NCI-H69 (cell line): Measurements from ENCODE around the gene CDKN1A.
A peak's percentile ranks its signal among the peaks of the same experiment; 100 is the strongest.
"Not testable (repeated sequence)": the region's sequence is repeated elsewhere in the genome, so short reads cannot be mapped to it uniquely, and the experiment has no call there.

Experiments
- DNase-seq: peaks from one replicate; lab custom pipeline; 2025; lab: John Stamatoyannopoulos, UW

The CDKN1A gene

GRCh38 chr6:36695414-36695813 lies 16.9 kb downstream of the CDKN1A start:
- DNase-seq = no peak

- DNase-seq = no peak
Measured at GRCh38 chr6:36697481-36697903, 19.0 kb downstream of the CDKN1A start, which contains the start of gene RAB44. Gene RAB44, plus strand, starts transcription at chr6:36697826. Its CDS starts 6,410 bp downstream, at chr6:36704236.

DNA sequence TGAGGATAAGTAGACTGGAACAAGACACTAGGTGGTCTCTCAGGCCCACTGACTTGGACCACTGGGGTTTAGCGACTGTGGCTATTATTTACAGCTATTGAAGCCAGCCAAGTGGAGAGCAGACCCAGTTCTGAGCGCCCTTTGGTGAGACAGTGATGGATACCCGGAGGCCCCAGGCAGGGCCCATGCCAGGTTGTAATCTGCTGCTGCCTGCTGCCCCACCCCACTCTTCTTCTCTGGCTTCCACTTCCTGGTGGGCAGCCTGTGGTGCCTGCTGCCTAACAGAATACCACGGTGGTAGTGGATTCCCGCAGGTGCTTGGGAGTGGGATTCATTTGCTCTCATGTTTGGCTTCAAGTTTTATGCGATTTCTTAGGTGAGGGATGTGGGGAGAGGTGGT lies 19.7 kb downstream of the CDKN1A start:
- no peak for DNase-seq

DNA sequence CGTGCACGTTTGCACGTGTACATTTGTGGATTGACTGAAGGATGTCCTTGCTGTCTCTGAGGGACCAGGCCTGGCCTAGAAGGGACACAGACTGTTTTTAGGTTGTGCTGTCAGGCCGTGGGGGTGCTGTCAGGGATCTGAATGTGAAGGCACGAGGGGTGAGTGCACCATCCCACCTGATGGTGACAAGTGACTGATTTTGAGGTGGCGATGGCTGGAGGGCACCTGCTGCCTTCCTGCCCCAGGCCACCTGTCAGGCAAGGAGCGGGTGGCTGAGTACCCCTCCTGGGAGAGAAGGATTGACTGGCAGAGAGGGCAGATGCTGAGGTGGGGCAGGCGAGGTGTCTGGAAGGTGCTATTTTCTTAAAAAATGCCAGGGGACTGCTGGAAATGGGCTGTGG lies 20.4 kb downstream of the CDKN1A start:
- DNase-seq = no peak

- no peak for DNase-seq
Measured at GRCh38 chr6:36699348-36699747, 20.8 kb downstream of the CDKN1A start.

DNA sequence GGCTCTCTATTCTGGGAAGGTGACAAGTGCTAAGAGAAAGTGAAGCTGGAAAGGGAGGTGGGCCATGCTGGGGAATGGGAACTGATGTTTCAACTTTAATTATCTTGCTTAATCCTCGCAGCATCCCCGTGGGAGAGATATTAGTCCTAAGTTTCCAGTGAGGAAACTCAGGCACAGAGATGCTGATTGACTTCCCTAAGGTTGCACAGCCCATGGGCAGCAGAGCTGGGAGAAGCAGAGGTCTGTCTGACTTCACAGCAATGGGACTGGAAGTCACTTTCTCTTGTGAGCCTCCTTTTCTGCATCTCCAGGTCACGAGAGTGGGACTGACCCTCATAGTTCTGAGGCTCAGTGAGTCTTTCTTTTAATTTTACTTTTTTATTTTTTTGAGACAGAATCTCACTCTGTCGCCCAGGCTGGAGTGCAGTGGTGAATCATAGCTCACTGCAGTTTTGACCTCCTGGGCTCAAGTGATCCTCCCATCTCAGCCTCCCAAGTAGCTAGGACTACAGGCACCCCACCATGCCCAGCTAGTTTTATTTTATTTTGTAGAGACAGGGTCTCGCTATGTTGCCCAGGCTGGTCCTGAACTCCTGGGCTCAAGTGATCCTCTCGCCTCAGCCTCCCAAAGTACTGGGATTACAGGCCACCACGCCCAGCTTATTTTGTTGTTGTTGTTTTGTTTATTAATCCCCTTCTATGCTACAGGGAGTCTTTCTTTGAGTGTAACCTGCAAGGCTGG lies 21.7 kb downstream of the CDKN1A start:
- DNase-seq = no peak

- DNase-seq = no peak
Measured at GRCh38 chr6:36700831-36701230, 22.3 kb downstream of the CDKN1A start.

DNA sequence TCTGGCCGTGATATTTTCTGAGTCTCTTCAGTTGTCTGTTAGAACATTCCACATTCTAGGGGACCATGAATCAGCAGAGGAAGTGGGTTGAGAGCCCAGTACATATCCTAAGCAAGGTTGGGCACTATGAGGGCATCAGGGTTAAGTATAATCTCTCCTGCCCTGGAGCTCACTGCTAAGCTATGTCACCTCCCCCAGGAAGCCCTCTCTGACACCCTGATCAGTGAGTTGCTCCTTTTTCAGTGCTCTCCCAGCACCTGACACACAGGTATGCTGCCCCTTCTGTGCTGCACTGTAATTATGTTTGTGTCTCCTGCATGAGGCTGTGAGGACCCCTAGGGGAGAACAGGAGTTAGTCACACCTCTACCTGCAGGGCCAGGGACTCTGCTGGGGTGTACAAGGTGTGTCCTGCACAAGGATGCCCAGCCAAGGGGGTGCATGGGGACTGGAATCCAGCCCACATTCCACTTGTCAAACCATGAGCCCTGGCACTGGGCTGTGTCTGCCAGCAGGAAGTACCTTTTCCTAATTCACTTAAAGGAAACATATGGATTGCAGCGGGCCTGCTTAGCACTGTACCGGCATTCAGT lies 23.0 kb downstream of the CDKN1A start:
- peak; percentile 48 for DNase-seq

- no peak for DNase-seq
Measured at GRCh38 chr6:36702656-36703055, 24.1 kb downstream of the CDKN1A start.

DNA sequence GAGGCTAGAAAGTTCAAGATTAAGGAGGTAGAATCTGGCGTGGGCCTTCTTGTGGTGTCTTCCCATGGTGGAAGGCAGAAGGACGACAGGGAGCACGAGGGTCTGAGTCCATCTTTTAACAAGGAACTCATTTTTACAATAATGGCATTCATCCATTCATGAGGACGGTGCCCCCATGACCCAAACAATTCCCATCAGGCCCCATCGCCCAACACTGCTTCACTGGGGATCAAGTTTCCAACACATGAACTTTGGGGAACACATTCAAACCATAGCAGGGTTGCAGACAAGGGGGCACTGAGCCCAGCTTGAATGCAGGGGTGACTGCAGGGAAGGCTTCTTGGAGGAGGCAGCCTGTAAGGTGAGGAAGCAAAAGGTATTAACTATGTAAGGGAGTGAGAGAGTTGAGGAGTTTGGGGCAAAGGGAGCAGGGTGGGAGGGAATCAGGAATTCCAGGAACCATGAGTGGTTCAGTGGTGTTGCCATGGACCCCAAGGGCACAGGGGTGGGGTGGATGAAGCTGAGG lies 24.6 kb downstream of the CDKN1A start:
- DNase-seq = no peak

DNA sequence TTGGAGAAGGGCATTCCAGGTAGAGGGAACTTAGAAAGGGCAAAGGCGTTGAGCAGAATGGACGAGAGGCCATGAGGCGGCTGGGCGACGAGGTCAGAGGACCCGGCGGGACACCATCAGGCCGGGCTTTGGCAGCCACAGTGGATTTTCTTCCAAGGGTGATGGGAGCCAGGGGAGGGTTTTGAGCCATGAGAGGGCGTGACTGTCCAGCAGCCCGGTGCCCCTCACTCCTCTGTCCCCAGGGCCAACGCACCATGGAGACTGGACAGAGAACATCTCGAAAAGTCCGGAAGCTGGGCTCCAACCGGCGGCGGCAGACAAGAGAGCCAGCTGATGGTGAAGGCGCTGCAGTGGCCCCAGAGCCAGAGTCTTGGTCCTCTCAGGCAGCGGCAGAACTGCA lies 25.5 kb downstream of the CDKN1A start:
- DNase-seq = no peak

- DNase-seq = not testable (repeated sequence)
Measured at GRCh38 chr6:36704961-36705577, 26.6 kb downstream of the CDKN1A start.

- no peak for DNase-seq
Measured at GRCh38 chr6:36706339-36706738, 27.8 kb downstream of the CDKN1A start.

DNA sequence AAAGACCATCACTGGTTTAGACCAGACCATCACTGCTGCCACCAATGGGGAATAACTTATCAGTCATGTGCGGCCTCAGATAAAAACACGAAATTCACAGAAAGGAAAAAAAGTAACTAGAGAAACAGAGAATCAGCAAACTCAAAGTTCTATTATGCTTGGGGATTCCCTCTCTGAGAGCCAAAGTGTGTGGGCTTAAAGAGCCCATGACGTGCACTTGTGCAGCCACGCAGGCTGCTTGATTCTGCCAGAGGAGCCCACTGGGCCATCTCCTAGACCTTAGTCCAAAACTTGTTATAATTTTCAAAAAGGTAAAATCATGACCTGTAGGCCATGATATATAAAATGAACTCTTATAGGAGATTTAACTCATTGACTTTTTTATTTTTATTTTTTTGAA lies 34.3 kb downstream of the CDKN1A start:
- DNase-seq = no peak

DNA sequence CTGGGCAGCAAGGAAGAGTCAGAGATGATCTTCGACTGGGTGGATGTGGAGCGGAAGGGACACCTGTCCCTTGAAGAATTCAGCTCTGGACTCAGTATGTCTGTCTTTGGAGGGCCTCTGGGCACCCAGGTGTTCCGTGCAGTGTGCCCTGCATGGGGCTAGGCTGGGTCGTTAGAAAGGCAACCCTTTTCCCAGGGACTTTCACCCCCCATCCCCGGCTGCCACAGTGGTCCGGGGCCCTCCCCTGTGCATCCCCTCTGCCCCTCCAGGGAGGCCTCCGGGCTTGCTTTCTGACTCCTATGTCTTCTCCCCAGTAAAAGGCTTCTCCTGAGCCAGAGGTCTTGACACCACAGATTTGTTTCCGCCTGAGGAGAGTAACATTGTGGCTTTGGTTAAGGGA lies 35.3 kb downstream of the CDKN1A start:
- DNase-seq = no peak

GRCh38 chr6:36714511-36714910 lies 36.0 kb downstream of the CDKN1A start:
- no peak for DNase-seq

- DNase-seq = no peak
Measured at GRCh38 chr6:36715469-36715868, 37.0 kb downstream of the CDKN1A start.

GRCh38 chr6:36716476-36717093 lies 38.1 kb downstream of the CDKN1A start:
- no peak for DNase-seq

DNA sequence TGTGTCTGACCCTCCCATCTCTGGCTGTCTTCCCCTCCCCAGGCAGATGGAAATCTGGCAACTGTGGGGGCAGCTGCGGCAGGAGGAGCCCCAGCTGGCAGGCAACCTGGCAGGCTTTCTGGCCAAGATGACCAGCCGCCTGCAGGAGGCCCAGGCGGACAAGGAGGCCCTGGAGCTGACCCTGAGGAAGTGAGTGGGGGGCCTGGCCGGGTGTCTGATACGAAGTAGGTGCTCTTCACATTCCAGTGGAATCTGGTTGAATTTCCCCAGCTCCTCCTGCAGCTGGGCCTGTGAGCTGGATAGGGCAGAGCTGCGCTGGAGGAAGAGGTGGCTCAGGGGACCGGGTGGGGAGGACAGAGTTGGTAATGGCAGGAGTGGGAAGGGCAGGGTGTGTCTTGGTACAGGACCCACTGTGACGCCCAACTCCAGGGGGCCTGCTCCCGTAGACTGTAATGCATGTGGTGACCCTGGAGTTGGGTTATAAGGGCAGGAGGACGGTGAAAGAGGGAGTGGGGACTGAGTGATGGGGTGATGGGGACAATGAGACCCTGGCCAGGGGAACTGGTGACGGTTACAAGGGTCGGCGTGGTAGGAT lies 38.8 kb downstream of the CDKN1A start:
- DNase-seq = no peak

GRCh38 chr6:36717871-36718540 lies 39.5 kb downstream of the CDKN1A start:
- peak; percentile 27 for DNase-seq

DNA sequence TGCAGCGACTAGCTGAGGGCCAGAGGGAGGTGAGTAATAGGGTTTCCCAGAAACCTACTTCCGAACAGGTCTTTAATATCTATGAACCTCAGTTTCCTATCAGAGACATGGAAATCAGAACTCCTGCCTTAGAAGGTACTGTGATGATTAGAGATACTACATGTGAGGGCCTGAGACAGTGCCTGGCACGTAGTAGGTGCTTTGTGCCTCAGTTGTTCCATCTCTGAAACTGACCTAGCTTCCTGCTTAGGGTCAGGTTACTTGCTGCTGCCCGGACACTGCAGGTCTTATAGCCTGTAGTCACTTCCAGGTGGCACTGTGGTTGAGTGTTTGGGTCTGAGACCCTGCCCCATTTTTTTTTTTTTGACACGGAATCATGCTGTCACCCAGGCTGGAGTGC lies 40.0 kb downstream of the CDKN1A start:
- DNase-seq = no peak

DNA sequence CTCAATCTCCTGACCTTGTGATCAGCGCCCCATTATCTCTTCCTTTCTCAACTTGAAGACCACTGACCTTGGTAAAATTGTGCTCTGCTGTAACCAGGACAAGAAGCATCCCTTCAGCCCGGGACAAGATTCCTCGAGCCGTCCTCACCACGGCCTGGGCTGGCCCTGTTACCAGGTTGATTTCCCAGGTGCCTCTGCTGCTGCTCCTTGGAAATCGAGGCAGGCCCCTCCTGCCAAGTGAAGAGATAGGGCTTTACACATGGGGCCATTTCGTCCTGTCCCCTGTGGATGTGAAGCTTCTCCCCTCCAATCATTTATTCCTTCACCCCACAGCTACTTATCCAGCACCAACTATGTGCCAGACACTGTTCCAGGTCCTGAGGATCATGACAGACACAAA lies 40.6 kb downstream of the CDKN1A start:
- no peak for DNase-seq
